Ammon's horn (tissue), 1 donor: ENCODE measurements around the gene BEND7.

Experiments
- DNase-seq: peaks from one replicate; pipeline ENCODE4 v3.0.0-alpha.2; 2016; ENCODE audit warnings: low spot score

Gene BEND7

DNA sequence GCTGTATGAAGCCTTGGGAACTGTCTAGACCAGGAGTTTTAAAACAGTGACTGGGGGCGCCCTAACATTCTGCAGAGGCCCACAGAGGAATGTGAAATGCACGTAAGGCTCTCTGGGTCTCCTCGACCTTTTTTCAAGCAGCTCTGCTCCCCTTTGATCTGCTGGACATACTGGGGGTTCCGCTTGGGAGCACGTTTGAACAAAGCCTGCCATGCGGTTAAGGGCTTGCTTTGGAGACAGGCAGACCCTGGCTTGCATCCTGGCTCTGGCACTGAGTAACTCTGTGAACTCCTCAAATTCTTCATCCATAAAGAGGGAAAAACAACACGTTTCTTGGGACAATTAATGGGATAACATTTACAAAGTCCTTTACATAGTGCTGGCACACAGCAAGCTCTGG lies 7.8 kb downstream of the BEND7 start:
- no peak for DNase-seq

DNA sequence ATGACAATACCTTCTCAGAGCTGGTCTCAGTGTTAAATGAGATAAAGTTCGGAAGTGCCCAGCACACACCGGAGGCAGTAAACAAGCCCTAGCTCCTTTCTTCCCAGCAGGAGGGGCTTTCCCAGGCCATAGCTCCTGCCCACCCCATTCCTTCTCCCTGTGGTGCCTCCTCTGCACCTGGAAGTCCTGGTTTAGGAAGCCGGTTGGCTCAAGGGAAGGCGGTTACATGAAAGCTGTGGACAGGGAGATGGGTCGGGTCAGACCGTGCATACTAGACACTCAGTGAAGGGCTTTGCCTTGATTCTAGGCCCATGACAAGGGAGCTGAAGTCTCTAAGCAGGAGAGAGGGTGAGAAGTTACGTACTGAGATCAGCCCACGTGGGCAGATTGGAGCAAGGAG lies 8.6 kb downstream of the BEND7 start:
- no peak for DNase-seq

DNA sequence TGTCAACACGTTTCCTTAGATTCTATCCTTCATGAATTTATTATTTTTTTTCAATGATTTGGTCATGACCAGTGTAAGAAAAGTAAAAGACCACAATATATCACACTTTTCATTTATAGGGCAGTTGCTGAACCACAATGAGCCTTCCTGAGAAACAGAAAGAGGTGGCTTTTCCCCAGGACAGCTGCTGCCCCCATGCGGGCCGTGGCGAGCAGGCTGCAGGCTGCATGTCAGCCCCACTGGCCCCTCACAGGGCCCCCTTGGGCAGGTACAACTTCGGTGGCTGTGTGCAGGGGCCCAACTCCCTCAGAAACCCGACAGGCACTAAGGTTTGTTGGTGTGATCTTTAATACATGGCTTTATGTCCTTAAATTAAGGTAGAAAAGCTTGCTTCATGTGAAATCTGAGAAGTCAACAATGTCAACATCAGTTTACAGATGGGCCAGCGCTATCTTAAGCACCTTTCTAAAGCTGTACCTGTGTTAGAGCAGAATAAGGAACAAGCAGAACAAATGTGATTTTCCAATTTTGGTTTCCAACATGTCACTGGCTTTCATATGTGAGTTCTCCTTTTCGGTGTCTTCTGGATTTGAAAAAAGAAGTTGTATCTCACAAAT lies 10.6 kb downstream of the BEND7 start:
- no peak for DNase-seq

DNA sequence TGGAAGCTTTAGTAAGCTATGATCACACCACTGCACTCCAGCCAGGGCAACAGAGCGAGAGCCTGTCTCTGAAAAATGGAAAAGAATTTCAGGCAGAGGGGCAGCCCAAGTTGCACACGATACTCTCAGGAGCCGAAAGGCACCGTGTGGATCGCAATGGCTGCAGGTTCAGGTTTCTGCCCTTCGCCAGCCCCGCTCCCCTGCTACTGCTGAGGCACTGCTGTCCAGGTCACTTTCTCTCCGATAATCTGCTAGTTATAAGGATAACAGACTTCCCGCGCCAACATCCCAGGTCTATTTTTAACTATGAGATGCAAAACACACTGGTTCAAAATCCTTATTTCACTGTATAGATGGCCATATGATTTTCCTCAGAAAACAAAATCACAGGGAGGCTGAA lies 11.1 kb downstream of the BEND7 start:
- DNase-seq, result no peak

DNA sequence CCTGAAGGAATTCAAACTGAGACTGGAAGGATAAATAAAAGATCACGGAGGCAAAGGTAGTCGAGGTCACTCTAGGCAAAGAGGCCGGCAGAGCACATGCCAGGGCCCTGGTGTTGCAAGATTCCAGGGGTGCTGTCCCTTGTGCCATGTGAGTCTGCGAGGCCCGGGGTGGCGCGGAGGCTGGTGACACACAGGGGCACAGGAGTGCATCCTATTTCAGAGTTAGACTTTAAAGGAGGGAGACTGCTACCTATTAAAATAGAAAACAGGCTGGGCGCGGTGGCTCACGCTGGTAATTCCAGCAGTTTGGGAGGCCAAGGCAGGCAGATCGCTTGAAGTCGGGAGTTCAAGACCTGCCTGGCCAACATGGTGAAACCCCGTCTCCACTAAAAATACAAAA lies 12.6 kb downstream of the BEND7 start:
- no peak for DNase-seq

DNA sequence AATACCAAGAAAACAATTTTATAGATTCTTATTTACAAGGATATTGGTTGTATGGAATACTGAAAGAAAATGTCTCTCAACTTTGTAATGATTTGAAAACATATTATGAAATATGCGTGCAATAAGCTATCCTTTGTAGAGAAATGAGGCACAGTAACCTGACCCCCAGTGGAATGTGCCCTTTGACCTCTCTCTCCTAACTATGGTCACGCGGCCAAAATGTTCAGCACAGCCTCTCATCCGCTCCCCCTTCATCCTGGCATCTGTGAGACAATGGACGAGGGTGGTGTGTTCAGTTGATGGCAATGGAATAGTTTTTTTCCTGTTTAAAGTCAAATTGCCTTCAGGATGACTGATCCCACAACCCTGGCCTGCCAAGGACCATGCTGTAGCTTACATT lies 13.3 kb downstream of the BEND7 start:
- DNase-seq, result no peak

DNA sequence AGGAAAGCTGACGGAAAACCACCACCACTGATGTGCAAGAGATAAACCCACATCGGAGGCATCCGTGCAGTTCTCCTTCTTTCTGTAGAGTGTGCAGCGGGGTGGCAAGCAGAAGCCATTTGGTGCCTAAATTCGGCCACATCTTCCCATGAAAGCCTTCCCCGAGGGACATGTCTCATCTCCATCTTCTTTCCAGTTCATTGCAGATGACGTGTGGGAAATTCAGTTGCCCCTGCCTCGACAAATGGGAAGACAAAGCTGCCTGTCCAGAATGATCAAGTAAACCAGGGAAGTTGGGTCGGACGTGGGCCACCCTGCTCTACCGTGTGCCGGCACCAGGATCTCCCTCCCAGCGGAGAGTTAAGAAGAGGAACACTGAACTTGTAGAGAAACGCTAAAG lies 14.5 kb downstream of the BEND7 start:
- no peak for DNase-seq

DNA sequence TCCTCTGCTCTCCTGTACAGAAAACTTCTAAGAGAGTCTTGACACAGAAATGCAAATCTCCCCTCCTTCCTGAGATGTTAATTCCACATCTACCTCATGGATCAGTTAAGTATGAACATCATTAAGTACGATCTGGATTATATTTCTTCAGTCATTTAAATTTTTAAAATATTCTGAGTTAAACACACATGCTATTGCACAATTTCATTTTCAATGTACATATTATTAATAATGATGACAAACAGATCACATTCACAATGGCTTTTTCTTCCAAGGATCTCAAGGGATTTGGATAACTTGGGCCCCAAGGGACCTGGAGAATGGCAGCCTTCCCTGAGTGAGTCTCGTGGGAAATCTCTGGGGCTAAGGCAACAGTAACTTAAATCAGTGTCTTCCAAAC lies 16.2 kb downstream of the BEND7 start:
- no peak for DNase-seq

DNA sequence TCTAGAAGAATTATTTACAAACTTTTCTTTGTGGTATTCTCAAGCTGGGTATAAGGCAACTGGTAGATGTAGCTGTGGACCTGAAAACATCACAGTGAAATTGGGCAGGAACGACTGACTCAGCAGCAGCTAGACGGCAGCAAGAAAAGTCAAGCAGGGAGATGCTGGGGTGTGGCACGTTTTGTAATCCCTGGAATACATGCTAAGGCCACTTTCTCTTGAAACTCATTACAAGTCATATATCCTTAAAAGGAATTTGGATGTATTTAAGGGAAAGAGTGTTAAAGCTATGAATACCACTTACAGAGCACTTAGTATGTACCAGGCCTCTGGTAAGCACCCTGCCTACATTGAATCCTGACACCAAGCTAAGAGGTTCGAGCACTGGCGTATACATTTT lies 17.4 kb downstream of the BEND7 start:
- no peak for DNase-seq

DNA sequence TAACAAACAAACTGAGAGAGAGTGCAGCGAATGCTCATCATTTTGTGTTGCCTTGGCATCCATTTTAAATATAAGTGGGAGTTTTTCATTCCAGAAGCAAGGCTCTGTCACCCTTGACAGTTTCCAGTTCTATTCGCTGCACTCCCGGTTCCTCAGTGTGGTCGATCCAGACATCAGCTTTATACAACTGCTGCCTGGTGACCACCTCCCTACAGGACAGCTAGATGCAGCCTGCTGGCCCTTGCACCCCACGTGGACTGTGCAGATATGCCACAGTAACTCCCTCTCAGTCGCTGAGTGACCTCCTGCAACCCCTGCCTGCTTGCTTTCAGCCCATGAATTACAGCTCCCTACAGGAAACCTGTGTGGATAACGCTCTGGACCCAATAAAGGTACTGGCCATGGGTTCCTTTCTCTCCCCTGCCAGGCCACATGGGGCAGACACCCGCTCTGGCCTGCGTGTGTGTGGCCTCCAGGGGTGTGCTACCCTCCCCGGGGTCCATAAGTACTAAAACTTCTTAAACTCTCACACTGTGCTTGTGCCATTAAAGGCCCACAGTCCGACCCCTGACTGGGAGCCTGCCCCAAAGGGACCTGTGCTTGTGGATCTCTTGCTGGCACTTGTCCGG lies 23.6 kb downstream of the BEND7 start:
- no peak for DNase-seq

DNA sequence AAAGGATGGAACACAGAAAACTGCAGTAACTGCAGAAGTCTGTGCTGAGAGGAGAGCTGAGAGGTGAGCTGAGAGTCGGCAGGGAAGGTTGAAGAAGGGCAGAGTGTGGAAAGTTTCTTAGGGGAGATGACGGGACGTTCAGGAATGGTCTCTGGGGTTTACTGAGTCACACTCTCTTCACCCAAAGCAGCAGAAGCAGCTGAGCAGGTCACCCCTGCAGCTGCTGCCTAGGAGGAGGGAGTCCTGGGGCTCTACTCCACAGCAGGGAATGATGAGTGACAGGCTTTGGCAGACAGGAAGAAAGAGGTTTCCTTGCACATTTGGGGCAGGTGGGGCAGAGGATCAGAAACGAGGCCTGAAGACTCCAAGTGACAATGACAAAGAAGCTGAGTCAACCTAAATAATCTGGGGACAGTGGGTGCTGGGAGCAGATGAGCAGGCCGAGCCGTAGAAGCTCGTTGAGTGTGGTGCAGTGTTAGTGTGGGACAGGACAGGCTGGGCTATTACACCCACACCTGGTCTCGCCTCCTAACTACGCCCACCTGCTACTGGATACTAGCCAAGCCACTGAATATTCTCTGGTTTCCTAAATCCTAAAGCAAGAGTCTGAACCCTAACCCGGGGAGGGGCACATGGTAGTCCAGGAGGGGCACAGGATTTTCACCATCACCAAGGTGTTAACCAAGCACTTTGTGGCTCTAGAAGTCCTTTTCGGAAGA lies 24.9 kb downstream of the BEND7 start:
- no peak for DNase-seq

DNA sequence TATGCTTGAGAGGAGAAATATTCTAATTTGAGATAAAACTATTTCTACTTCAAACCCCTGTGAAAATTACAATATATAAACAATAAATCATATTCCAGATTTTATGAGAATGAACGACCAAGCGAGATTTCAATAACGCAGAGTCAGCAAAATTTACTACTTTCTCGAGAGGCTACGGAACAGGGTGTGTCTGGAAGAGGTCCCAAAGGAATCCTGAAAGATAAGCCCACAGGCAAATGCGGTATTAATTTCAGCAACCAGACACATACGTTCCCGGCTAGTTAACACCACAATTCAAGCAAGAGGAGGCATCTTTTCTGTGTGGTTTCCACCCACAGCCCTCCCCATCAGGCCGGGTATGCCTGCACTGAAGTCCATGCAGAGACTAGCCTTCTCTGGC lies 26.4 kb downstream of the BEND7 start:
- no peak for DNase-seq

DNA sequence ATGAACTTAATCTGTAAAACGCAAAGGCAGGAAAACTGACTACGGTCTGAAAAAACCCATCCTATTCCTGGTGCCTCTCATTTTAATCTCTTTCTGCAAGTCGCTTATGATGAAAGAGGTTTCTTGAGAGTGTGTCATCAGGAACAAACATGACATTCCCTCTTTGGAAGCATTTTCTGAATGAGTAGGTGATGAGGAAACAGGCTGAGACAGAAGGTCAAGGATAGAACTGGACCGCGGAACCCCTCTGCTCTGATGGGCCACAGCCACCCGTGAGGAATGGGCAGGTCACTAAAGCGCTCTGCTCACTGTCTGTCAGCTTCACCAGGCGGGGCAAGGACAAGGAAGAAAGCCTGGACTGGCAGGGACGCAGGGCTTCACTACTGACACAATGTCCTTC lies 28.6 kb downstream of the BEND7 start:
- DNase-seq, result no peak

DNA sequence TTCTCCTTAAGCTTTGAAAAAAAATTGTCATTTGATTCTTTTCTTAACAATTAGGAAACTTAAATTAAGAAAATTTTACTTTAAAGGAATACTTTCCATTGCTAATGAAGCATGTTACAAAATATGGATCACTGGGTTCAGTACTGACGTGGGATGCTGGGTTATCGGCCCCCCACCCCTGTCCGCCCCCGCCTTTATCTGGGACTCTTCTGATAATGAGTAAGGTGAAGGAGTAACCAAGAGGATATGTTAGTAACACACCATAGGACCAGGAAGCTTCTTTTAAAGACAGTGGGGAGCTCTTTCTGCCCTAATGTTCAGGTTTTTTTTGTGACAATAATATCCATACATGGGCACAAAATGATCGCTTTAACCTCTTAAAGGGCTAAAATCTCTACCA lies 29.7 kb downstream of the BEND7 start:
- DNase-seq, result no peak

DNA sequence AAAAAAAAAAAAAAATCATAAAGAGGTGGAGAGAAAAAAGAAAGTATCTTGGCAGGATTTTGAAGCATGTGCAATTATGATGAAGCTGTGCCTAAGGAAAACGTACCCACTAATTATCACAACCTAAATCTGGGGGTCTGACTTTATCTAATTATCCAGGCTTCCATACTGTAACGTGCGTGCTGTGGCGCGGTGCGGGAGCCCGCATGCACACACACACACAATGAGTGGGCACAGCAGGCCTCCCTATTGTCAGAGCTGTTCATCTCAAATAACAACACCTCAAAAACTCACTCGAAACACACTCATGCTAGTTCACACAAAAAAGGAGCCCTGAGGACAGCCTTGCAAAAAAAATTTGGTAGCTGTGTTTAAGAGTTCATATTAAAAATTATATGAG lies 31.9 kb downstream of the BEND7 start:
- DNase-seq, result no peak

DNA sequence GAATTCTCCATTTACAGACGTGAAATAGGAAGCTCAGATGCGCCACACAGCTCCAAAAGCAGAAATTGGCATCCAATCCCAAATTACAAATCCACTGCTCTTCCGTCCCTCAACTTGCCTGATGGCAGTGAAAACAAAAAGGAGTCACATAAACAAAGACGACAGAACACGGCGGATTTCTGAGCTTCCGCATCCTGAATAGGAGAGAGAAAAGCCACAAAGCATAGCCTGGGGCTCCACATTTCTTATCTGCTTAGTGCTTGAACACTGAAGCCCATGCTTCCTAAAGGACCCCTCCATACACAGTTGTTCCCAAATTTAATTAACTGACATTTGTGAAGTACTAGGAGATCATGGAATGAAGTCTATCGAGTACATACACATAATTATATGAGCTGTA lies 32.6 kb downstream of the BEND7 start:
- DNase-seq, result no peak

DNA sequence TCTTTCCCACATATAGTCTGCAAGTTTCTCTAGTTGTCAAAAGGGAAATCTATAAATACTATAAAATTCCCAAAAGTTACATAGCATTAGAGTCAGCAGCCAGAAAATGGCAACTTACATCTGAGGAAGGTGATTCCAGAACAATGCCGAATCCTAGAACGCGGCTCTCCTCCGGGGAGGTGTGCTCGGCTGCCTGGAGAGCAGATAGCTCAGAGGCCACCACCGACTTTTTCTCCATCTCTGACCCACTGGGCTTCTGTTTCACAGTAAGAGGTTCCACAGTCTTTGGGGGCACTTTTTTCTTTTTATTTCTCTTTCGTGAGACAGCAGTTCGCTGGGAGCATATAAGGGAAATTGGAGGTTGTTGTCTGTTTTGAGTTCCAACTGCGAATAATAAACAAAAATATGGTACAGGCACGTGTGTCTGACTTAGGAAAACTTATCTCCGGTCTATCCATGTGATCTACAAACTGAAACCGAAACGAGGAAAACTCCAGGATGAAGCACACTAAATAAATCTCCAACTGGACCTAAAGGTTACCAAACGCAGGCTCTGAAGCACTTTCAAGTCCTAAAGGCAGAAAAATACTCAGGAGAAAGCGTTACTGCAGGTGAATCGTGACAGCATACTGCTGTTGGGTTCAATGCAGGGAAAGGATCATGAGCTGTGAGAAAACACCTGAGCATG lies 36.2 kb downstream of the BEND7 start:
- no peak for DNase-seq

DNA sequence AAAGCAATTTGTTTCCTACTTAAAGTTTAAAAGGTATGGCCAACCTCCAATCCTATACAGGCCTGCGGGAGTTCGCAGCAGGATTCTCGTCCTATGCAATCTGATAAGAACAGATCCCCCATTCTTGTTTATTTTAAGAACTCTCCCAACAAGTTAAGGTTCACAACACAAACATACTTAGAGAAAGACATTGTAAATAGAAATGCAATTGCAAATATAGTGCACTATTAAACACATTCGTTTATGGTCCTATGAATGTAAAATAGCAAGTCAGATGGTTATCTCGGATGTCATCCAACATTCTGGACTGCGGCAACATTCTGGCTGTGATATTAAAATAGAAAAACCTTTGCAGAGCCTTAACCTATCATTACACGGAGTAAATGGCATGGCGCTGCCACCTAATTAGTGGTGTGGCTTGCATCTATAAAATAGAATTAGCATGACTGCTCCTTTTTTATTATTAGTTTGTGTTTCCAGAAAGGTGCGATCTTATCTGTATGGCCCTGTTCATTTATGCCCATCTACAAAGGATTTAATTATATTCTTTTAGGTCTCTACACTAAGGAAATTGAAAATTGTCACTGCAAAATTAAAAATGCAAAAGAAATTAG lies 37.0 kb downstream of the BEND7 start:
- DNase-seq, result no peak

DNA sequence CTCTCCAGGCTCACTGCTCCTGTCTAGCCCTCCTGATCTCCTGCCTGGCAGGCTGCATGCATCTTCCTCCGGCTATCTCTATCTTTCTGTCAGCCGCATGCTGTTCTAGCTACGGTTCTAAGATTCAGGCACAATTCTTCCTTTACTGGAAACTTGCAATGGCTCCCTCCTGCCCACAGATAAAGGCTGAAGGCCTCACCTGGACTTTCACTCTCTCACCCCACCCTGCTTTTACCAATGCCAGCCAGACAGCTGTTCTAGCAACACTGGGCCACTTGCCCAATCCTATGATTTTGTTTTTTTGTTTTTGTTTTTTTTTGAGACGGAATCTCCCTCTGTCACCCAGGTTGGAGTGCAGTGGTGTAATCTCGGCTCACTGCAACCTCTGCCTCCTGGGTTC lies 38.3 kb downstream of the BEND7 start:
- DNase-seq, result no peak

DNA sequence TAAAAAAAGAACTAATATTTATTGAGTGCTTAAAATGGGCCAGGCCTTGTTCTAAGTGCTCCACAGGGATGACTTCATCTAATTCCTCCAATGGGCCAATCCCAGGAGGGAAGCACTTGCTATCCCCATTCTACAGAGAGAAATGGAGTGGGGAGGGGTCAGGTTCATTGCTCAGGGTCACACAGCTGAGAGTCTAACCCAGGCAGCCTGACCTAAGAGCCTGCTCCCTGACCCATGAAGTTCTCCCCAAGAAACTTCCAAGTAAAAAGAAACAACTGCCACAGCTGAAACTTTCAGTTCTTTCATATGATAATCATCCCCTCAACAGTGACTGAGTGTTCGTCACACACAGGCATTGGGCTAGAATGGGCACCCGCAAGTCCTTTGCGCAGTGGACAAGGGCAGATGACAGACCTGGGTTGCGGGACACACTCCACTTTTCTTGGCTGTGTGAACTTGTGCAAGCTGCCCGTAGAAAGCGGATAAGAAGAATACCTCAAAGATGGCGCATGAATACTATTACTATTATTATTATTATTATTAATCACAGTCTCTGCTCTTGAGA lies 39.7 kb downstream of the BEND7 start:
- DNase-seq, result no peak

DNA sequence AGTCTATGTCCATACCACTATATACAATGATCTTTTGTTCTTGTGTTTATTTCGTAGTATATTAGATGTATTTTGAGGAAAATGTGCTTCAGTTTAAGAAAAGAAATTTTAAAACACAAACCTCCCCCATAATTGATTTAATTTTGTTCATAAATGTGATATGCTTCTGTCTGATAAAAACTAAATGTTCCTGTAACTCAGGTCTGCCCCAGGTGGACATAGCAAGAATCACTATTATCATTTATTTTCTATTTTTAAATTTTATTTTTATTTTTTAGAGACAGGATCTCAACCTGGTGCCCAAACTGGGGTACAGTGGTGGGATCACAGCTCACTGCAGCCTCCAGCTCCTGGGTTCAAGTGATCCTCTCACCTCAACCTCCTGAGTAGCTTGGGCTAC lies 43.2 kb downstream of the BEND7 start:
- no peak for DNase-seq

DNA sequence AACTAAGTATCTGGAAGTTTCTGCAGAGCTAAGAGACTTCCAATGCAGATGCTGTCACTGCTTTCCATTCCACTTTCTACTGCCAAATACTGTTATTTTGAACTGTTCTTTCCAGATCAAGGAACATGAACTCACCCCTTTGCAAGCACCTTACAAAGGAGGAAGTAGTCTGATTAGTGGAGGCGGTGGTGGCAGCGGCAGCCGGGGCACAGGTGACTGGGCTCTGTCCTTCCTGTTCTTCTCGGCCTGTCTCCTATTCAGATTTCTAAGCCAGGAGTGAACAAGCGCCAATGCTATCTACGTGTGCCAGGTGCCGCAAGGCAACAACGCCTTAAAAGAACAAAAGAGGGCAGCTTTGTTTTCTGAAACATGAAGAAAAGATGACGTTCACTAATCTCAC lies 44.9 kb downstream of the BEND7 start:
- no peak for DNase-seq
